Nephron progenitor cell (in vitro differentiated cells): ENCODE data around the gene FAM163A.

Experiments used
- DNase-seq: peaks from one replicate; pipeline ENCODE4 v3.0.0; 2021
- H3K27ac Mint-ChIP-seq: 2 replicates; pipeline ENCODE4 v1.8.0; 2021; ENCODE audit warnings: mild to moderate bottlenecking, moderate library complexity, mixed read lengths
- H3K27me3 Mint-ChIP-seq: 2 replicates; pipeline ENCODE4 v1.8.0; 2021; ENCODE audit warnings: mild to moderate bottlenecking, low read depth, mixed read lengths; ENCODE audit not compliant: poor library complexity
- H3K36me3 Mint-ChIP-seq: 2 replicates; pipeline ENCODE4 v1.8.0; 2021; ENCODE audit warnings: low read depth, mixed read lengths
- H3K4me1 Mint-ChIP-seq: 2 replicates; pipeline ENCODE4 v1.8.0; 2021; ENCODE audit warnings: mixed read lengths
- H3K4me3 Mint-ChIP-seq: 2 replicates; pipeline ENCODE4 v1.8.0; 2021; ENCODE audit warnings: mild to moderate bottlenecking, moderate library complexity, mixed read lengths
- H3K9me3 Mint-ChIP-seq: 2 replicates; pipeline ENCODE4 v1.8.0; 2021; ENCODE audit warnings: mild to moderate bottlenecking, moderate library complexity, mixed read lengths
- TF ChIP-seq, protein P1 (sequence below): fragments of 200-600 bp; sonication (generic); IDR thresholded peaks from 2 replicates; pipeline ENCODE4 v1.5.0; 2021; ENCODE audit warnings: antibody characterized with exemption

The FAM163A gene

GRCh38 chr1:179856296-179856695, 113.2 kb downstream of the FAM163A start:
- Mint-ChIP-seq H3K36me3 (peaks cover 57% of the 10 kb centered on the region), H3K27ac (no peak overlapping the region), H3K27me3 (no peaks in the 10 kb centered on the region), H3K9me3 (no peaks in the 10 kb centered on the region), H3K4me1 (peaks cover 10% of the 10 kb centered on the region), H3K4me3 (no peak overlapping the region)
- DNase-seq, result no peak
- TF ChIP-seq, protein P1, sequence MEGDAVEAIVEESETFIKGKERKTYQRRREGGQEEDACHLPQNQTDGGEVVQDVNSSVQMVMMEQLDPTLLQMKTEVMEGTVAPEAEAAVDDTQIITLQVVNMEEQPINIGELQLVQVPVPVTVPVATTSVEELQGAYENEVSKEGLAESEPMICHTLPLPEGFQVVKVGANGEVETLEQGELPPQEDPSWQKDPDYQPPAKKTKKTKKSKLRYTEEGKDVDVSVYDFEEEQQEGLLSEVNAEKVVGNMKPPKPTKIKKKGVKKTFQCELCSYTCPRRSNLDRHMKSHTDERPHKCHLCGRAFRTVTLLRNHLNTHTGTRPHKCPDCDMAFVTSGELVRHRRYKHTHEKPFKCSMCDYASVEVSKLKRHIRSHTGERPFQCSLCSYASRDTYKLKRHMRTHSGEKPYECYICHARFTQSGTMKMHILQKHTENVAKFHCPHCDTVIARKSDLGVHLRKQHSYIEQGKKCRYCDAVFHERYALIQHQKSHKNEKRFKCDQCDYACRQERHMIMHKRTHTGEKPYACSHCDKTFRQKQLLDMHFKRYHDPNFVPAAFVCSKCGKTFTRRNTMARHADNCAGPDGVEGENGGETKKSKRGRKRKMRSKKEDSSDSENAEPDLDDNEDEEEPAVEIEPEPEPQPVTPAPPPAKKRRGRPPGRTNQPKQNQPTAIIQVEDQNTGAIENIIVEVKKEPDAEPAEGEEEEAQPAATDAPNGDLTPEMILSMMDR, result no peak

GRCh38 chr1:179857009-179857408, 113.9 kb downstream of the FAM163A start:
- DNase-seq, result no peak
- TF ChIP-seq, protein P1, result no peak
- Mint-ChIP-seq H3K9me3 (no peaks in the 10 kb centered on the region), H3K27me3 (no peaks in the 10 kb centered on the region), H3K4me3 (no peak overlapping the region), H3K36me3 (peaks cover 55% of the 10 kb centered on the region), H3K4me1 (peaks cover 10% of the 10 kb centered on the region), H3K27ac (no peak overlapping the region)

DNA sequence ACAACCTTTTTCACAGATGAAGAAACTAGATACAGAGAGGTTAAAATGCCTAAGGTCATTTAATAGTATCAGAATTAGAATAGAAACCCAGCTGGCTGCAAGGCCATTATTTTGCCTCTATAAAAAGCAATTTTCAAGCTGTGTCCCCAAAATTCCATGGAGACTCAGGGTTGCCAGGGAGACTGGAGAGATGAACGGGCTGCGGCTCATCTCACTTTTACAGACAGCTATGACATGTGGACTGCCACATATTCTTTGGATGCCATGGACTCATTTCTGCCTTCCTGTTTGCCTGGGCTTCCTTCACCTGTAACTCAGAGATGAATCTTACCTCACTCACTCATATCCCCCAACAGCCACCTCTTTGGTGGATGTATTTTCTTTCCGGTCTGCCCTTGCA, 117.6 kb downstream of the FAM163A start:
- no peak overlapping the region for H3K27ac Mint-ChIP-seq
- no peaks in the 10 kb centered on the region for H3K27me3 Mint-ChIP-seq
- H3K36me3 Mint-ChIP-seq, result peaks cover 65% of the 10 kb centered on the region
- H3K4me3 Mint-ChIP-seq, result no peak overlapping the region
- TF ChIP-seq, protein P1, result no peak
- H3K4me1 Mint-ChIP-seq, result peaks cover 10% of the 10 kb centered on the region
- no peak for DNase-seq
- no peaks in the 10 kb centered on the region for H3K9me3 Mint-ChIP-seq

DNA sequence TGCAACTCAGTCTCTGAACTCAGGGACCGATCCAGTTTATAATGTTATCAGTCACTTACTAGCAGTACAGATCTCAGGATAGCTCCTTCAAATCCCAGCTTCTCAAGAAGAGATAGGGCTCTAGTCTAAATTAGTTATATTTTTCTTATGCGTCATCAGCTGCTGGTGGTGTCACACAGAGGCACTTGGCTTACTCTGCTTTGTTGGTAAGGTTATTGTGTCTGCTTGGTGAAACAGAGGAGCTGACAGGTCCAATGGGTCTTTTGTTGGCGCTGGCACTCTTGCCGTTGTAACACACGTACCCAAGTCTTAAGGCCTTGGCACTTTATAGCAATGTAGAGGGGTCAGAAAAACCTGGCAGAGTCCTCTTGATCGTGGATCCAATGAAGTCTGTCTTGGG, 122.3 kb downstream of the FAM163A start:
- Mint-ChIP-seq H3K4me1 (no peaks in the 10 kb centered on the region), H3K36me3 (peaks cover 73% of the 10 kb centered on the region), H3K9me3 (no peaks in the 10 kb centered on the region), H3K4me3 (no peak overlapping the region), H3K27me3 (no peaks in the 10 kb centered on the region), H3K27ac (no peak overlapping the region)
- DNase-seq, result no peak
- TF ChIP-seq, protein P1, result no peak
